ENCODE results near the gene JCHAIN.
"Not testable (repeated sequence)": the region's sequence is repeated elsewhere in the genome, so short reads cannot be mapped to it uniquely, and the experiment has no call there.

The JCHAIN gene

GRCh38 chr4:70700712-70701111 is 34.4 kb upstream of the JCHAIN start:
- Histone ChIP-seq H3K18ac (ENCODE audit: low read length) (no peak overlapping the region), H2BK12ac (ENCODE audit: low read length) (no peak overlapping the region), H2BK120ac (ENCODE audit: low read depth, low read length) (no peak overlapping the region), H3K4me2 (ENCODE audit: insufficient read depth, low read length, poor library complexity, severe bottlenecking) (no peak overlapping the region), H3K4me1 (ENCODE audit: control insufficient read depth in 2 of 2, insufficient read depth in 1 of 2, low read depth in 1 of 2, low read length in 2 of 2) (no peaks in the 10 kb centered on the region), H4K8ac (ENCODE audit: low read depth, low read length) (no peak overlapping the region), H3K27me3 (ENCODE audit: control insufficient read depth in 3 of 3, insufficient read depth in 3 of 3, low read depth in 1 of 3, low read length in 3 of 3) (no peaks in the 10 kb centered on the region), H2BK5ac (ENCODE audit: low read length) (no peak overlapping the region), H3K23ac (ENCODE audit: low read depth, low read length, poor library complexity) (no peak overlapping the region), H2BK15ac (ENCODE audit: low read length) (no peak overlapping the region), H3K4me3 (ENCODE audit: low read length in 2 of 2) (no peak overlapping the region), H3K9me3 (replicated peaks in 1 of 2; ENCODE audit: control insufficient read depth in 2 of 2, insufficient read depth in 1 of 2, low read depth in 1 of 2, low read length in 2 of 2) (no peaks in the 10 kb centered on the region), H3K4ac (ENCODE audit: low read length) (no peak overlapping the region), H3K27ac (replicated peaks; ENCODE audit: low read length) (no peak overlapping the region), H2AFZ (ENCODE audit: low read length) (no peak overlapping the region), H3K9ac (ENCODE audit: low read depth, low read length, poor library complexity) (no peak overlapping the region), H4K91ac (ENCODE audit: low read depth, low read length, poor library complexity) (no peak overlapping the region), H3K36me3 (replicated peaks in 1 of 2; ENCODE audit: control insufficient read depth in 2 of 2, insufficient read depth in 2 of 2, low read length in 2 of 2) (no peaks in the 10 kb centered on the region), H3K14ac (ENCODE audit: low read length) (no peak overlapping the region), H2AK5ac (ENCODE audit: low read depth, low read length) (no peak overlapping the region), H3K79me1 (ENCODE audit: low read depth, low read length) (no peaks in the 10 kb centered on the region)
- DNase-seq (ENCODE audit: low spot score), result no peak
- WGBS, 2 donors (ENCODE audit: extremely low coverage in 2 of 2, insufficient read length in 2 of 2, insufficient replicate concordance in 1 of 2), result no CpG with 5 or more reads among the region's 5 CpGs

GRCh38 chr4:70698435-70698834 is 32.1 kb upstream of the JCHAIN start:
- not testable (repeated sequence) for H2BK12ac ChIP-seq (ENCODE audit: low read length); H3K4me3 ChIP-seq (ENCODE audit: low read length in 2 of 2); H3K4me1 ChIP-seq (ENCODE audit: control insufficient read depth in 2 of 2, insufficient read depth in 1 of 2, low read depth in 1 of 2, low read length in 2 of 2); H3K4ac ChIP-seq (ENCODE audit: low read length); H2AK5ac ChIP-seq (ENCODE audit: low read depth, low read length); H4K91ac ChIP-seq (ENCODE audit: low read depth, low read length, poor library complexity); H2AFZ ChIP-seq (ENCODE audit: low read length); H3K18ac ChIP-seq (ENCODE audit: low read length); H3K9me3 ChIP-seq (replicated peaks in 1 of 2; ENCODE audit: control insufficient read depth in 2 of 2, insufficient read depth in 1 of 2, low read depth in 1 of 2, low read length in 2 of 2); H3K4me2 ChIP-seq (ENCODE audit: insufficient read depth, low read length, poor library complexity, severe bottlenecking); H3K79me1 ChIP-seq (ENCODE audit: low read depth, low read length); H3K36me3 ChIP-seq (replicated peaks in 1 of 2; ENCODE audit: control insufficient read depth in 2 of 2, insufficient read depth in 2 of 2, low read length in 2 of 2); H3K27ac ChIP-seq (replicated peaks; ENCODE audit: low read length); DNase-seq (ENCODE audit: low spot score); H2BK120ac ChIP-seq (ENCODE audit: low read depth, low read length); H3K14ac ChIP-seq (ENCODE audit: low read length); H2BK5ac ChIP-seq (ENCODE audit: low read length); H3K9ac ChIP-seq (ENCODE audit: low read depth, low read length, poor library complexity); H4K8ac ChIP-seq (ENCODE audit: low read depth, low read length); H2BK15ac ChIP-seq (ENCODE audit: low read length); H3K23ac ChIP-seq (ENCODE audit: low read depth, low read length, poor library complexity); H3K27me3 ChIP-seq (ENCODE audit: control insufficient read depth in 3 of 3, insufficient read depth in 3 of 3, low read depth in 1 of 3, low read length in 3 of 3)
- WGBS, 2 donors (ENCODE audit: extremely low coverage in 2 of 2, insufficient read length in 2 of 2, insufficient replicate concordance in 1 of 2), result no CpG with 5 or more reads among the region's 8 CpGs

GRCh38 chr4:70694633-70695032 is 28.3 kb upstream of the JCHAIN start:
- not testable (repeated sequence) for H3K9ac ChIP-seq (ENCODE audit: low read depth, low read length, poor library complexity); H2AK5ac ChIP-seq (ENCODE audit: low read depth, low read length); H3K79me1 ChIP-seq (ENCODE audit: low read depth, low read length); H4K8ac ChIP-seq (ENCODE audit: low read depth, low read length); H3K4me3 ChIP-seq (ENCODE audit: low read length in 2 of 2); H3K4ac ChIP-seq (ENCODE audit: low read length); H2AFZ ChIP-seq (ENCODE audit: low read length); DNase-seq (ENCODE audit: low spot score); H3K4me2 ChIP-seq (ENCODE audit: insufficient read depth, low read length, poor library complexity, severe bottlenecking); H3K18ac ChIP-seq (ENCODE audit: low read length); H2BK5ac ChIP-seq (ENCODE audit: low read length); H3K4me1 ChIP-seq (ENCODE audit: control insufficient read depth in 2 of 2, insufficient read depth in 1 of 2, low read depth in 1 of 2, low read length in 2 of 2); H4K91ac ChIP-seq (ENCODE audit: low read depth, low read length, poor library complexity); H3K27me3 ChIP-seq (ENCODE audit: control insufficient read depth in 3 of 3, insufficient read depth in 3 of 3, low read depth in 1 of 3, low read length in 3 of 3); H2BK12ac ChIP-seq (ENCODE audit: low read length); H3K23ac ChIP-seq (ENCODE audit: low read depth, low read length, poor library complexity); H2BK120ac ChIP-seq (ENCODE audit: low read depth, low read length); H2BK15ac ChIP-seq (ENCODE audit: low read length); H3K9me3 ChIP-seq (replicated peaks in 1 of 2; ENCODE audit: control insufficient read depth in 2 of 2, insufficient read depth in 1 of 2, low read depth in 1 of 2, low read length in 2 of 2); H3K27ac ChIP-seq (replicated peaks; ENCODE audit: low read length); H3K14ac ChIP-seq (ENCODE audit: low read length)
- H3K36me3 ChIP-seq (replicated peaks in 1 of 2; ENCODE audit: control insufficient read depth in 2 of 2, insufficient read depth in 2 of 2, low read length in 2 of 2), result peaks cover 4 to 39% of the 10 kb centered on the region in 2 donors
- WGBS, 2 donors (ENCODE audit: extremely low coverage in 2 of 2, insufficient read length in 2 of 2, insufficient replicate concordance in 1 of 2), result no CpG with 5 or more reads among the region's 7 CpGs

- H2AK5ac ChIP-seq (ENCODE audit: low read depth, low read length), result no peak overlapping the region
- no peak overlapping the region for H2BK120ac ChIP-seq (ENCODE audit: low read depth, low read length)
- H3K4me1 ChIP-seq (ENCODE audit: control insufficient read depth in 2 of 2, insufficient read depth in 1 of 2, low read depth in 1 of 2, low read length in 2 of 2), result peaks cover 3 to 12% of the 10 kb centered on the region in 2 donors
- H3K4me2 ChIP-seq (ENCODE audit: insufficient read depth, low read length, poor library complexity, severe bottlenecking), result no peak overlapping the region
- WGBS, 2 donors (ENCODE audit: extremely low coverage in 2 of 2, insufficient read length in 2 of 2, insufficient replicate concordance in 1 of 2), result no CpG with 5 or more reads among the region's 1 CpG
- H4K91ac ChIP-seq (ENCODE audit: low read depth, low read length, poor library complexity), result no peak overlapping the region
- peaks cover 4% of the 10 kb centered on the region for H3K79me1 ChIP-seq (ENCODE audit: low read depth, low read length)
- no peak overlapping the region for H2BK15ac ChIP-seq (ENCODE audit: low read length)
- no peak overlapping the region for H3K27ac ChIP-seq (replicated peaks; ENCODE audit: low read length)
- no peak overlapping the region for H2BK5ac ChIP-seq (ENCODE audit: low read length)
- no peak for DNase-seq (ENCODE audit: low spot score)
- H3K9me3 ChIP-seq (replicated peaks in 1 of 2; ENCODE audit: control insufficient read depth in 2 of 2, insufficient read depth in 1 of 2, low read depth in 1 of 2, low read length in 2 of 2), result peaks cover 0 to 2% of the 10 kb centered on the region in 2 donors
- H3K14ac ChIP-seq (ENCODE audit: low read length), result no peak overlapping the region
- no peak overlapping the region for H2BK12ac ChIP-seq (ENCODE audit: low read length)
- H3K36me3 ChIP-seq (replicated peaks in 1 of 2; ENCODE audit: control insufficient read depth in 2 of 2, insufficient read depth in 2 of 2, low read length in 2 of 2), result peaks cover 4 to 44% of the 10 kb centered on the region in 2 donors
- H4K8ac ChIP-seq (ENCODE audit: low read depth, low read length), result no peak overlapping the region
- H3K18ac ChIP-seq (ENCODE audit: low read length), result no peak overlapping the region
- no peak overlapping the region for H3K23ac ChIP-seq (ENCODE audit: low read depth, low read length, poor library complexity)
- no peak overlapping the region for H2AFZ ChIP-seq (ENCODE audit: low read length)
- no peak overlapping the region for H3K9ac ChIP-seq (ENCODE audit: low read depth, low read length, poor library complexity)
- no peaks in the 10 kb centered on the region for H3K27me3 ChIP-seq (ENCODE audit: control insufficient read depth in 3 of 3, insufficient read depth in 3 of 3, low read depth in 1 of 3, low read length in 3 of 3)
- H3K4ac ChIP-seq (ENCODE audit: low read length), result no peak overlapping the region
- H3K4me3 ChIP-seq (ENCODE audit: low read length in 2 of 2), result no peak overlapping the region
Observed at GRCh38 chr4:70691661-70692060, 25.4 kb upstream of the JCHAIN start.

All from neuronal stem cell (in vitro differentiated cells).